ENCODE data around the gene KRTAP5-3.
A peak's percentile ranks its signal among the peaks of the same experiment; 100 is the strongest.
"Not testable (repeated sequence)": the region's sequence is repeated elsewhere in the genome, so short reads cannot be mapped to it uniquely, and the experiment has no call there.

The KRTAP5-3 gene

DNA sequence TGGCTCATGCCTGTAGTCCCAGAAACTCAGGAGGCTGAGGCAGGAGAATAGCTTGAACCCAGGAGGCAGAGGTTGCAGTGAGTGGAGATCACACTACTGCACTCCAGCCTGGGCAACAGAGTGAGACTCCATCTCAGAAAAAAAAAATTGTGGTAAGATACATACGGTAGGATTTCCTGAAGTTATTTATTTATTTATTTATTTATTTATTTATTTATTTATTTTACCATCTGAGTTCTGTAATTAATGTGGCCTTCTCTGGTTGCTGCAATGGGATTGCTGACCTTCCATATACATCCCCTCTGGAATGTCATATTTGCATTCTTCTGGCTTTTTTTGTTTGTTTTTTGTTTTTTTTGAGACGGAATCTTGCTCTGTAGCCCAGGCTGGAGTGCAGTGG lies 25.4 kb downstream of the KRTAP5-3 start:
- not testable (repeated sequence) for DNase-seq (ENCODE audit: low read depth in 1 of 2, low spot score in 1 of 2)

DNA sequence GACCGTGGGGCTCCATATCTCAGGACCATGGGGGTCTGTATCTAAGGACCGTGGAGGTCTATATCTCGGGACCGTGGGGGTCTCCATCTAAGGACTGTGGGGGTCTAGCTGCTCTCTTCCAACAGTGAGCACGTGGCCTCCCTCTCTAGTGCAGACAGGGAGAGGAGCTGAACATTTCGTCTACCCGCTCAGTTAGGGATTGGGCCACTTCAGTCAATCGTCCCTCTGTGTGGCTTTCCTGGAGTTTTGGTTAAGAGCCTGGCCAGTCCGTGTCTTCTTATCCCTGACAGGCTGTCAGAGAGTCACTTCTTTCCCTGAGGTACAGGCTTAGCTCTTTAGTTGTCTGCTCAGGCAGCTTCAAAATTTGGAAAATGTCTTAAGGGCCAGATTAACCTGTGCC lies 26.3 kb downstream of the KRTAP5-3 start:
- DNase-seq (ENCODE audit: low read depth in 1 of 2, low spot score in 1 of 2), result no peak

DNA sequence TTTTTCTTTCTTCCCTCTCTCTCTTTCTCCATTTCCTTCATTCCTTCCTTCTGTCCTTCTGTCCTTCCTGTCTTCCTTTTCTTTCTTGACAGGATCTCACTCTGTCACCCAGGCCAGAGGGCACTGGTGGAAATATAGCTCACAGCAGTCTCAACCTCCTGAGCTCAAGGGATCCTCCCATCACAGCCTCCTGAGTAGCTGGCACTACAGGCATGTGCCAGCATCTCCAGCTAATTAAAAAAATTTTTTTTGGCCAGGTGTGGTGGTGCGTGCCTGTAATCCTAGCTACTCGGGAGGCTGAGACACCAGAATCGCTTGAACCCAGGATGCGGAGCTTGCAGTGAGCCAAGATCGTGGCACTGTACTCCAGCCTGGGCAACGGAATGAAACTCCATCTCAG lies 31.4 kb downstream of the KRTAP5-3 start:
- no peak for DNase-seq (ENCODE audit: low read depth in 1 of 2, low spot score in 1 of 2)

DNA sequence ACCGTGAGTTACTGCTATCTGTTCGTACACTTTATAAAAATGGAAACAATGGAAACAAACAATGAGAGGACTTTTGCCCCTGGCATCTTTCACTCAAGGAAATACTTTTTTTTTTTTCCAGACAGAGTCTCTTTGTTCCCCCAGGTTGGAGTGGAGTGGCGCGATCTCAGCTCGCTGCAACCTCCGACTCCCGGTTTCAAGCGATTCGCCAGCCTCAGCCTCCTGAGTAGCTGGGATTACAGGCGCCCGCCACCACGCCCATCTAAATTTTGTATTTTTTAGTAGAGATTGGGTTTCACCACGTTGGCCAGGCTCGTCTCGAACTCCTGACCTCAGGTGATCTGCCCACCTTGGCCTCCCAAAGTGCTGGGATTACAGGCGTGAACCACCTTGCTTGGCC lies 32.5 kb downstream of the KRTAP5-3 start:
- DNase-seq (ENCODE audit: low read depth in 1 of 2, low spot score in 1 of 2), result not testable (repeated sequence)

DNA sequence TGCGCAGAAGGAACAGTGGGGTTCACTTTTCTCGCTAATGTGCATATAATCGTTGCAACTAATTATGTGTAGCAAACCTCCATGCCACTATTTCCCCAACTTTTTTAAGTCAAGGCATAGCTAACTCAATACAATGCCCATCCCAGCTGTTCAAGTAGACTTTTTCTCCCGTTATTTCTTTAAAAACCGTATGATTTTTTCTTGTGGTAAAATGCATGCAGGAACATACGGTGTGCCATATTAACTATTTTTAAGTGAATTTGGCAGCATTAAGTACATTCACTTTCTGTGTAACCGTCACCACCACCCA lies 33.4 kb downstream of the KRTAP5-3 start:
- DNase-seq (ENCODE audit: low read depth in 1 of 2, low spot score in 1 of 2), result no peak

DNA sequence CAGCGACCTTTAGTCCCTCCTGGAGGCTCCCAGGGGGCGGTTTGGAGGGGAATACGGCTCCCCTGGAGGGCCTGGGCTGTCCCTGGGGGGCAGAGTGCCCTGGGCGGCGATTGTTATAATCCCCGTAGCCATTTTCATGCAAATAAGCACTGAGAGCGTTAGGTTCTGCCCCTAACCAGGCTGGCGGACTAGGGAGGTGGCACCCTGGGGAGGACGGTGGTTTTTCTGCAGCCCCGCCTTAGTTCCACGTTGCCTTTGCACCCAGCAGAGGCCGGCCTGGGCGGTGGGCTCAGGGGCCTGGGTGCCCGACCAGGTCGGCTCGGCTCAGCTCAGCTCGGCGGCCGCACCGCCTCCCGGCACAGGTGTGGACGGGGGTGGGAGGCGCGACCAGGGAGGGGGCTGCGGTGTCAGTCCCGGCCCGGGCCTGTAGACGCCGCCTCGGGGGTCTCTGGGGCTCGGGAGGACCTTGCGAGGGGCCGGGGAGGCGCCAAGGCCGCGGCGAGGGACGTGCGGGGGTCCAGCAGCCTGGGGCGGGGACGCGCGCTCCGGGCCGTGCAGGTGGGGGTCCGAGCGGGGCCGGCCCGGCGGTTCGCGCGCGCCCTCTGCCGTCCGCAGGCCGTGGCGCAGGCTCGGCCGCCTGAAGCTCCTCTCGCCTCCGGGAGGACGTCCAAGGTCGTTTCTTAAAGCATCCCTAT lies 33.9 kb downstream of the KRTAP5-3 start:
- DNase-seq (ENCODE audit: low read depth in 1 of 2, low spot score in 1 of 2), result peak; percentile 35 to 47

DNA sequence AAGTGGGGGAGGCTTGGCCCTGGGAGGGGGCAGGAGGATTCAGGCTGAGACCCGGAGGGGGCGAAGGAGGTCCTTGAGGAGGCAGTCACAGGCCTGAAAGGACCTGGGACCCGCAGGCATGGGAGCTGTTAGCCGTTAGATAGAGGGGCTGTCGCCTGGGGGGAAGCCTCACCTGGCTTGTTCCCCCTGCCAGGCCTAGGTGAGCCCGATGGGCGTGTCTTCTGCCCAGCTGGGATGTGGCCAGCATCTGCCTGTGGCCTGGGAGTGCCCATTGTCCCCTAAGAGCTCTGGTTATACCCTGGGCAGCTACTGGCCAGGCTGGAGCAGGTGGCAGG lies 34.4 kb downstream of the KRTAP5-3 start:
- no peak for DNase-seq (ENCODE audit: low read depth in 1 of 2, low spot score in 1 of 2)

DNA sequence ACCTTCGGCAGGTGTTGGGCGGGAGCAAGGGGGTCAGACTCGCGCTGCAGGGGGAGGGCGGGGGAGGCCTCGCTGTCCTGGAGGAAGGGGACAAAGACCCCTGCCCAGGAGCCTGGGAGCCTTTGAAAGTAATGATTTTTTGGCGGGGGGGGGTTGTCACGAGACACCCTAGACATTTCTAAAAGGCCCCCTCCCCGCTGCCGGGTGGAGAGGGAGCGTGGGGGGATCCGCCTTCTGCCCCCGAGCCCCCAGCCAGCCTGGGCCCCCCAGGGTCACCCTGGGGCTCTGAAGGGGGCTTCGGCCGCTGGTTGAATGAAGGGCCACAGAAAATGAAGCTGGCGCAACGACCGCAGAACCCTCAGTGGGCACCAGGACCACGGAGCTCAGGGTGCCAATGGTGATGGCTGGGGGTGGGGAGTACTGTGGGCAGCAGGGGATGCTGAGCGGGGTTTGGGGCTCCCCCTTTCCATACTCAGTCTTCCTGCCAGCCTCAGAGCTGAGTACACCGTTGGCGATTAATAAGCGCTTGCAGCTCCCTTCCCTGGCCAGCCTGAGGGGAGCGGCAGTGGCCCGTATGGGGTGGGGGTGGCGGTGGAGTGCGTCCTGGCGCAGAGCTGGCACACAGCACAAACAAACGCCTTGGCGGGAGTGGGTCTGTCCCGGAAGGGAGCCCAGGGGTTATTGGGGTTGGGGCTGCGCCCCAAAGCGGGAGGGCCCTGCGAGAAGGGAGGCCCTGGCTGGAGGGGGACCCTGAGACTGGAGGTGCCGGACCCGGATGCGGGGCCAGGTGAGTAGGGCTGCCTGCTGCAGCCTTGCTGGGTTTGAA lies 35.0 kb downstream of the KRTAP5-3 start:
- peak in 1 of 2 donors; percentile 12 for DNase-seq (ENCODE audit: low read depth in 1 of 2, low spot score in 1 of 2)

DNA sequence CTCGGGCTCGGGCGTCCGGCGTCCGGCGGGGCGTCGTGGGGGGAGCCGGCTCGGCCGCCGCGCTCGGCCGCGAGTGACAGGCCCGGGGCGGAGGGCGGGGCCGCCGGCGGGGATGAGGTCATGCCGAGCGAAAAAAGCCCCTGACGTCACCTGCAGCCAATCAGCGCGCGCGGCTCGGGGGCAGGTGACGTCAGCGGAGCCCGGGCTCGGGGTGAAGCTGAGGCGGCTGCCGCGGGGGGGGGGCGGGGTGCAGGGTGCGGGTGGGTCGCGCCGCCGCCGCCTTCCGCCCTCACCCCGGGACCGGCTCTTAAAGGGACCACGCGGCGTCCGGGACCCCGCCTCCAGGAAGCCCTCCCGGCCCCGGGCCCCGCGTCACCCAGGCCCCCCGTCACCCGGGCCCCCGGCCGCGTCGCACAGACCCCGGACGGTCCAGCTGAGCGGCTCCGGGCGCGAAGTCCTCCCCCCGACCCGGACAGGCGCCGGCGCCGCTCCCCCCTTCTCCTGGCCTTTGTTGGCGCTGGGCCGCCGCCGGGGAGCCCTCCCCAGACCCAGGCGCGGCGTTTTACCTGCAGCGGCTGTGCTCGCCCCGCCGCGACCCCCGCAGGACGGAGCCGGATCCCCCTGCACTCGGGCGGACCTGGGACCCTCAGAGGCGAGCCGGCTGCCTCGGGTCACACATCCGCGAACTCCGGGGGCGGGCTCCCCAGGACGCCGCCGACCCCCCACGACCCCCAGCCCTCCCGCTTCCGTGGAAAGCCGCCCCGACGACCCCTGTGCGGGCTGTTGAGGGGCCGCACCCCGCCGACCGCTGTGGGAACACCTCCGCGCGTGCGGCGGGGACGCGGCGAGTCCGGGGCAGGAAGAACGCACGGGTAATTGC lies 35.8 kb downstream of the KRTAP5-3 start, which contains the start of gene DUSP8:
DUSP8 (minus strand) TSS at position 75 of the 880 bp plus-strand sequence. CDS start 6,445 bp downstream, outside the sequence.
- DNase-seq (ENCODE audit: low read depth in 1 of 2, low spot score in 1 of 2), result peak; percentile 90 to 92

DNA sequence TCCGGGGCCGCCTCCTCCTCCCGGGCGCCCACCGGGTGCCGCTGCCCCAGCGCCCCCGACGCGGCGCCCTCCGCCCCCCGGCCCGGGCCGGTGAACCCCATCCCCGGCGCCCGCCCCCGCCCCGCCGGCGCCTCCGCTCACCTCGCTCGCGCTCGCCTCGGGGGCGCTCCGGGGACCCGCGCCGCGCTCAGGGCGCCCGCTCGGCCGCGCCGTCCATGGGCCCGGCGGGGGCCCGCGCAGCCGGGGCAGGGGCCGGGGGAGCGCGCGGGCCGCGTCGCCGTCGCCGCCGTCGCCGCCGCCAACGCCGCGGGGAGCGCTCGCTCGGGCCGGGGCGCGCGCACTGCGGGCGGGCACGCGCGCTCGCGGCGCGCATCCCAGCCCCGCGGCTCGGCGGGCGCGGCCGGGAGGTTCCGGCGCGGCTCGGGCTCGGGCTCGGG lies 36.5 kb downstream of the KRTAP5-3 start:
- DNase-seq (ENCODE audit: low read depth in 1 of 2, low spot score in 1 of 2), result no peak

DNA sequence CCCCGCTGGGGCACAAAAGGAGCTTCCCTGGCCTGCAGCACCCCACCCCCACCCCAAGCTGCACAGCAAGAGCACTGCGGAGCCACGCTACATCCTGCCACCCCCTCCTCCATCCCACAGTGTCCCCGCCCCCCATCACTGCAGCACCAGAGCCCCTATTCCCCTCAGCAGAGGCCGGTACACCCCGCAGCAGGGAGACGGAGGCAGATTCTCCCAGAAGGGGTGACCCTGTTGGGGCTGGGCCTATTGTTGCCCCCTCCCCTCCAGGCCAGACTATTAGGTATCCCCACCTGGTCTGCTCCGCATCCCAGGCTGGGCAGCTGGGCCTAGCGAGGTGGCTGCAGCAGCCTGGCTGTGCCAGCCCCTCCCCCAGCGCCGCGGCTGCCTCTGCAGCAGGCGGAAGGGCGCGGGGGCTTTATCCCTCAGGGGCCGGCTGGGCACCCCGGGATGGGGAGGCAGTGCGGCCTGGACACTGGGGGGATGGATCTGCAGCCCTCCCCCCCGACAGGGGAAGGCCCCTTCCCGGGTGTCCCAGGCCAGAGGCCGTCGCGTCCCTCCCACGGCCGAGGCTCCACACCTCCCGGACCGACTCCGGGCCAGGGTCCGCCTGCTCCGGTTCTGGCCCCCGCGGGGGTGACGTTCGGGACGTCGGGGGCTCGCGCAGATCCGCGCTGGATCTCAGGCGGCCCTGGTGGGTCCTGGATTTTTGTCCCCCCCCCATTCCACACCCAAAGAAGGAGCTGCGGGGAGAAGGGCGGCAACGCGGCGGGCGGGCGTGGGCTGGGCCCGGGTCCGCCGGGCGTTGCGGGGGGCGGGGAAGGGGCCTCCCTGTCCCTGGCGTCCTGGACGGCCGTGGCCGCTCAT lies 37.1 kb downstream of the KRTAP5-3 start:
- DNase-seq (ENCODE audit: low read depth in 1 of 2, low spot score in 1 of 2), result no peak

DNA sequence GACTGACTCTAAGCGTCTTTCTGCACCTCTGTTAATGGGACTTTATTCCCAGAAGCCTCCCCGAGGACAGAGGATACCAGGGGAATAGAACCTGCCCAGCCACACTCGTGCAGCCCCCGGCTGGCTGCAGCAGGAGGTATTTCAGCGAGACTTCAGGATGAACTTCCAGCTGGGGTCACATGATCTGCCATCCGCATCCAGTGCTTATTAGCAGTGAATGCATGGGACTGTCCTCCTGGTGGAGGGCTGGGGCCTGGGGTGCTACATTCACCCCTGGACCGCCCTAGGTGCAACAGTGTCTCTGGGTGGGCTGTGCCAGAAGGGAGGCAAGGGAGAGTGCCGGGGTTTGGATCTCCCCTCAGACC lies 37.8 kb downstream of the KRTAP5-3 start:
- DNase-seq (ENCODE audit: low read depth in 1 of 2, low spot score in 1 of 2), result no peak

DNA sequence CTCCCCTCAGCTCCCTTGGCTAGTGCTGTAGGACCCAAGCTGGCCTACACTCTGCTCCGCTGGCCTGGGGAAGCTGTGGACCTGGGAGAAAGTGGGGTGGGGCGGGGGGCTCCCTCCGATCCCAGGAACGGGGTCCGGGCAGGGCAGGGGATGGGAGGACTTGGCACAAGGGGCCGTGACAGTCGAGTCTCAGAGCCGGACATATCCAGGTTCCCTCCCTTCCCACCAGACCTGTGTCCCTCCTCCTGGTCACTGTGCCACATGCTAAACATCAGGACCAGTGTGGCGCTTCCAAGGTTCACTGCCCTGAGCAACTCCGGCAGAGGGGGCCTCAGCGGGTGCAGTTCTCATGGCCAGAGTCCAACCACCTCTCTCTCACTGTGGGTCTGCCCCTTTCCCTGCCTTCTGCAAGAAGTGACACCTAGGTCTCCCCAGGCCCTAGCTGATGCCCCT lies 38.2 kb downstream of the KRTAP5-3 start:
- DNase-seq (ENCODE audit: low read depth in 1 of 2, low spot score in 1 of 2), result no peak

DNA sequence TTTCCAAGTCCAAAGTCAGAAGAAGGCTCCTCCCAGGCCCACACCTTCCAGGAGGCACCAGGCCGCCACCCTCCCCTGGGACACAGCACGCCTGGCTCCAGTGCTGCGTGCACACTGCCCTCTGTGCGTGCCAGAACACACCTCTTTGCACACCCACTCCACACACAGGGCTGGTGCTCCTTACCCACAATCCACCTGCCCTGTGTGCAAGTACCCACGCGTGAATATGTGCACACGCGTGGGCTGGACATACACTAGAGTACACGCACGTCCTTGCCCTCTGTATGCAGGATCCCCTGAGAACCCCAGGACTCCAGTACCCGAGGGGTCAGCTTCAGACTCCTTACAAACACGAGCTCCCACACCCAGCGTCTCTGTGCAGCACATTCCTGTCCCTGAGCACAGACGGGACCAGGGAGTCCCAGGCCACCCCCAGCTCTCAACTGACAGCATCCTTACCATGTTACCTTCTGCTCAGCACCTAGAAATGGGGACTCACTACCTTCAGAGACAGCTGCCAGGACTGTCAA lies 38.9 kb downstream of the KRTAP5-3 start:
- DNase-seq (ENCODE audit: low read depth in 1 of 2, low spot score in 1 of 2), result no peak

DNA sequence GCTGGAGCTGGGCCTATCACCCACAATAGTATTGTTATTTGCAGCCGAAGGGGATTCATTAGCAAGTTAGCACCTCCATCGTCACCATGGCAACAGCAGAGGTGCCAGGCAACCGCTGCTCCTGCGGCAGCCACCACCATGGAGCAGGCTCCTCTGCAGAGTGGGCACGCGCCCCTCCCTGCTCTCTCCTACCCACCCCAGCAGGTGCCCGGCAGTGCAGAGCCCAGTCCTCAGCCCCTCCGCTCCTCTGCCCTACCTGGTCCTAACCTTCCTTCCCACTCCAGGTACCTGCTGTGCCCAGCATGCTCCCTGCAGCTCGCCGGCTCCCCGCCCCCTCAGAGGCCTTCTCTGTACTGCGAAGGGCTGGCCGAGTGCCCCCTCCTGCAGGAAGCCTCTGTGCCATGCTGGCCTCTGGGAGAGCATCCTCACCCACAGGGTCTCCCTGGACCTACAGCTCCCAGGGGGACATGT lies 39.8 kb downstream of the KRTAP5-3 start:
- no peak for DNase-seq (ENCODE audit: low read depth in 1 of 2, low spot score in 1 of 2)

DNA sequence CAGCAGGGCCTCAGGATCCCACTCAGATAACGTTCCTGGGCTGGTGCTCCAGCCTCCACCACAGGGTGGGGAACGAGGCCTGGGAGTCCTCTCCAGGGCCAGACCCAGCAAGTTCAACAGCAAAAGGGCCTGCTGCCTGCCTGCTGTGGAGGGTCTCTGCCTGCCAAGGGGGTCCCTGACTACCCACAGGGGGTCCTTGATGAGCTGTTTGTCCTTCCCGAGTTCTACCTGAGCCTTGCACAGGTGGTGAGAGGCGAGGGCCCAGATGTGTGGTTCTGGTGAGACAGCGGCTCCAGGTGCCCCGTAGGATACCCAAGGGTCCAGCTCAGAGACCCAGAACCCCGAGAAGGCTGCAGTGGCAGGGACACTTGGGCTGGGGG lies 40.6 kb downstream of the KRTAP5-3 start:
- no peak for DNase-seq (ENCODE audit: low read depth in 1 of 2, low spot score in 1 of 2)

DNA sequence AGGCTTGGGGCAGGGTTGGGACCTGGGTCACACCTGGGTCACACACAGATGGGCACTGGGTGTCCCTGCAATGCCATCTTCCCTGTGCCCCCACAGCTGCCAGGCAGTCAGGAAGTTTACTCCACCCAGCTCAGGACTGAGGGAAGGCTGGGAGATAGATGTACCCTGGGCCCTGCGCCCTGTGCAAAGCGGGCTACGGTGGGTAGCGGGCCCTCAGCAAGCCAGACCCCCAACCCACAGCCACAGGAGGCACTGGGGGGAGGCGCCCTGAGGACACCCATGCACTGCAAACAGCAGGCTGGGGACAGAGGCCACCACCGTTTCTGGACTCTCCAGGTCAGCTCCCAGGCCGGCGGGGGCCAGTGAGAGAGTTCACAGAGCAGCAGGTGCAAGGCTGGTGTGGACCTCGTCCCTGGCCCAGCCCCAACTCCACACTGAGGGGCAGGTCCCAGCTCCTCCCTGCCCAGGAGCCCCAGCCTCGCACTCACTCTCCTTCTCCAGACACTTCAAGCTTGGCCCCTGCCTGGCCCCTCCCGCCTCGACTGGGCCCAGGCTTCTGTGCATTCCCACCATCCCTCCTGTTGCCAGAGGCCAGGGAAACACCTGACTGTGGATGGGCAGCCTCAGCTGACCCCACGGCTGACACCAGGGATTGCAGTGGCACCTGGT lies 41.1 kb downstream of the KRTAP5-3 start:
- DNase-seq (ENCODE audit: low read depth in 1 of 2, low spot score in 1 of 2), result no peak

DNA sequence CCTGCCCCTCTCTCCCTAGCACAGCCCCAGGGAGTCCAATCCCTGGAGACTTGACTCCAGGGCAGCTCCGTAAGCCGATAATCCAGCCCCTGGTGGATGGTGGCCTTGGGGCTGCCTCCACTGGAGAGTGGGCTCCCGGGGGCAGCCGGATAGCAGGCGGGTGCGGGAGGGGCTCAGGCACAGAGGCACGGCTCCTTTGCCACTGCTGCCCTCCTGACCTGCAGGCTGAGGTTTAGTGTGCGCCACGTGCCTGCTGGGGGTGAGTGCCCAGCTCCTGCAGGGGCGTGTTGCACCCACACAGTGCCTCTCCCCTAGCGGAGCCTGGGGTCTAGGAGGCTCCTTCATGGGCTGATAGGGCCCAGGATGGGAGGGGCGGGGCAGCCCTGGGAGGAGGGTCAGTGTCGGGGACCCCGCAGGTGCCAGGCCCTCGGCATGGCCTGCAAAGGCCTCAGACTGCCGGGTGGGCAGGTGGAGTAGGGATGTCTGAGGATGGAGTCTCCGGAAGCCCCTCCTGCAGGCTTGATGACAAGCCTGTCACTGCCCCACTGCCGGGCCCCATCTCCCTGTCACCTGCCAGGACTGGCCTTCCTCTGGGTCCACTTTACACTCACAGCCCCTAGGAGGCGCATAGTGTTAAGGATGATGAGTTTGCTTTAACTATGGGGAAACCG lies 41.7 kb downstream of the KRTAP5-3 start:
- DNase-seq (ENCODE audit: low read depth in 1 of 2, low spot score in 1 of 2), result no peak

DNA sequence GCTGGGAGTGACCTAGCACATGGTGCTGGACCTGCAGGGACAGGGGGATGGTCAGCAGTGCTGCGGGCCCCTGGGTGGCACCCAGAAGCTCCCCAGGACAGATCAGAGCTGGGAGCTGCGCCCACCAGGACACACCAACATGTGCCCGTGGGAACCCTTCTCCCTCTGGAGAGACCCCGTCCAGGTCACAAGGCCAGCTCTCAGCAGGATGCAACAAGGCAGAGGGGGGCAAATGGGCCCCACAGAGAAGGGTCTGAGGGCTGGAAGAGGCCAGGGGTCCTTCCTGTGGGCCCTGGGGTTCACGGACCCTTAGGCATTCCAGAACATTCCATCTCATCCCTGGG lies 42.4 kb downstream of the KRTAP5-3 start:
- no peak for DNase-seq (ENCODE audit: low read depth in 1 of 2, low spot score in 1 of 2)

Measured in stimulated activated CD4-positive, alpha-beta T cell treated with anti-CD3 and anti-CD28 coated beads, Interleukin-15, amount 100 ng/mL, for 1 hour (primary cell).